GM12878 (cell line): ENCODE data around the gene DNAJC22. TPM values are rescaled to one million over a fixed set of nuclear protein-coding genes. Genes with fewer than 3 reads are reported as not detected.
A peak's percentile ranks its signal among the peaks of the same experiment; 100 is the strongest.

Experiments used
- ATAC-seq: fragments of 200-7000 bp; cut with Tn5 transposase; 3 replicates; pipeline ENCODE4 v1.9.1; 2020; ENCODE audit warnings: mild to moderate bottlenecking, moderate library complexity
- BruUV-seq: library from RNA; stranded (reverse); fragments of 400-500 nt; replicated peaks from 2 replicates; lab custom pipeline; 2021; lab: Mats Ljungman, UMichigan
- CTCF ChIA-PET: fragments of 300-600 bp; sonication (Branson Sonifier 250); formaldehyde crosslinking; extraction: SDS; loops from one replicate; lab custom pipeline; 2021; ENCODE audit warnings: inconsistent platforms; lab: Yijun Ruan, JAX
- POLR2A ChIA-PET: fragments of 350-600 bp; formaldehyde crosslinking; extraction: SDS; loops from one replicate; lab custom pipeline; 2021; ENCODE audit warnings: inconsistent platforms; lab: Charles Lee
- RAD21 ChIA-PET: fragments of 300-600 bp; sonication (Branson Sonifier 250); formaldehyde crosslinking; loops from one replicate; lab custom pipeline; 2023; ENCODE audit warnings: antibody characterized with exemption; ENCODE audit not compliant: unreplicated experiment; lab: Charles Lee
- SMC1A ChIA-PET: fragments of 300-600 bp; sonication (Branson Sonifier 250); formaldehyde crosslinking; loops from one replicate; lab custom pipeline; 2023; ENCODE audit not compliant: unreplicated experiment, uncharacterized antibody; lab: Charles Lee
- DNase-seq: peaks from one replicate; pipeline ENCODE4 v3.0.0-alpha.2; 2011; ENCODE audit warnings: low read depth, low spot score
- FAIRE-seq: peaks from 3 replicates; lab custom pipeline; 2011; peaks lifted over from hg19 to GRCh38; lab: Jason Lieb, UNC
- H2AFZ ChIP-seq: 2 replicates; pipeline ENCODE4 v1.6.0; 2011; ENCODE audit warnings: low read depth, low read length, control low read depth; ENCODE audit not compliant: control insufficient read depth
- H3K27ac ChIP-seq: 2 replicates; pipeline ENCODE4 v1.5.1; 2011; ENCODE audit warnings: control low read depth; ENCODE audit not compliant: control insufficient read depth, insufficient read depth
- H3K27me3 ChIP-seq, 2 experiments: replicated peaks in 1 of 2; 2 replicates each; pipeline versions ENCODE4 v1.6.0 to v1.6.1; 2011; ENCODE audit warnings: low read length in 1 of 2; ENCODE audit not compliant: control insufficient read depth in 2 of 2, insufficient read depth in 2 of 2
- H3K36me3 ChIP-seq, 2 experiments: 2 replicates each; pipeline ENCODE4 v1.5.1; 2011; ENCODE audit warnings: low read length in 1 of 2; ENCODE audit not compliant: control insufficient read depth in 2 of 2, insufficient read depth in 2 of 2
- H3K4me1 ChIP-seq: 2 replicates; pipeline ENCODE4 v1.6.1; 2011; ENCODE audit warnings: mild to moderate bottlenecking, low read length, moderate library complexity, mixed read lengths; ENCODE audit not compliant: control insufficient read depth, insufficient read depth
- H3K4me2 ChIP-seq: 2 replicates; pipeline ENCODE4 v1.6.0; 2011; ENCODE audit warnings: control low read depth; ENCODE audit not compliant: control insufficient read depth, insufficient read depth
- H3K4me3 ChIP-seq: fragments of 200-600 bp; sonication (generic); 2 replicates; pipeline ENCODE4 v1.5.1; 2016
- H3K79me2 ChIP-seq: 2 replicates; pipeline ENCODE4 v1.6.0; 2011; ENCODE audit warnings: low read length; ENCODE audit not compliant: control insufficient read depth, insufficient read depth
- H3K9ac ChIP-seq: 2 replicates; pipeline ENCODE4 v1.8.0; 2011; ENCODE audit warnings: low read length, control low read depth, mixed read lengths; ENCODE audit not compliant: control insufficient read depth, insufficient read depth
- H3K9me3 ChIP-seq: replicated peaks from 3 replicates; pipeline ENCODE4 v1.5.1; 2011; ENCODE audit warnings: mild to moderate bottlenecking, low read length; ENCODE audit not compliant: control insufficient read depth, insufficient read depth
- H4K20me1 ChIP-seq: 2 replicates; pipeline ENCODE4 v1.6.0; 2011; ENCODE audit not compliant: control insufficient read depth, insufficient read depth
- CHD2 ChIP-seq: IDR thresholded peaks from 2 replicates; pipeline ENCODE4 v1.6.1; 2011; ENCODE audit warnings: low read depth, low read length, improper control_type of control experiment, borderline replicate concordance
- CTCF ChIP-seq, 3 experiments: IDR thresholded peaks in 2 of 3; conservative IDR thresholded peaks in 1 of 3; 2 replicates each; pipeline ENCODE4 v1.5.1; 2011; ENCODE audit warnings: low read depth in 3 of 3, low read length in 3 of 3, mild to moderate bottlenecking in 3 of 3, control low read depth in 2 of 3, moderate library complexity in 2 of 3, inconsistent platforms in 1 of 3, mixed read lengths in 1 of 3; ENCODE audit not compliant: control insufficient read depth in 2 of 3, insufficient read depth in 1 of 3; ENCODE audit errors: extremely low read depth in 1 of 3
- EED ChIP-seq: sonication (generic); IDR thresholded peaks from 2 replicates; pipeline ENCODE4 v1.6.1; 2016; ENCODE audit warnings: antibody characterized with exemption, low read depth
- ELK1 ChIP-seq: IDR thresholded peaks from 2 replicates; pipeline ENCODE4 v1.6.1; 2012; ENCODE audit warnings: low read depth, low read length, improper control_type of control experiment
- GATAD2B ChIP-seq: fragments of 450-650 bp; conservative IDR thresholded peaks from 2 replicates; pipeline ENCODE4 v1.6.1; 2017; ENCODE audit warnings: low read depth, mild to moderate bottlenecking, moderate library complexity
- HSF1 ChIP-seq: fragments of 150-350 bp; IDR thresholded peaks from 2 replicates; pipeline ENCODE4 v1.6.1; 2014; ENCODE audit warnings: mild to moderate bottlenecking, low read depth, low read length
- IKZF1 ChIP-seq: fragments of 450-650 bp; conservative IDR thresholded peaks from 2 replicates; pipeline ENCODE4 v1.6.1; 2017; ENCODE audit warnings: antibody characterized with exemption, mild to moderate bottlenecking
- JUNB ChIP-seq: IDR thresholded peaks from 2 replicates; pipeline ENCODE4 v1.6.1; 2016; ENCODE audit warnings: antibody characterized with exemption, mild to moderate bottlenecking
- MAX ChIP-seq: IDR thresholded peaks from 2 replicates; pipeline ENCODE4 v1.6.1; 2012; ENCODE audit warnings: low read depth, low read length, improper control_type of control experiment
- NFYB ChIP-seq: IDR thresholded peaks from 2 replicates; pipeline ENCODE4 v1.6.1; 2011; ENCODE audit warnings: low read depth, mild to moderate bottlenecking, low read length, improper control_type of control experiment, moderate library complexity; ENCODE audit not compliant: insufficient read depth
- NR2F1 ChIP-seq: fragments of 450-650 bp; conservative IDR thresholded peaks from 2 replicates; pipeline ENCODE4 v1.6.1; 2017; ENCODE audit warnings: mild to moderate bottlenecking
- NRF1 ChIP-seq: conservative IDR thresholded peaks from 2 replicates; pipeline ENCODE4 v1.6.1; 2011; ENCODE audit warnings: mild to moderate bottlenecking, low read depth, low read length, improper control_type of control experiment
- POLR2A ChIP-seq: IDR thresholded peaks from 2 replicates; pipeline ENCODE4 v1.6.1; 2011; ENCODE audit warnings: low read depth, mild to moderate bottlenecking, low read length
- SMARCA5 ChIP-seq: fragments of 450-650 bp; IDR thresholded peaks from 2 replicates; pipeline ENCODE4 v1.6.1; 2017; ENCODE audit warnings: mild to moderate bottlenecking
- TCF12 ChIP-seq: IDR thresholded peaks from 2 replicates; pipeline ENCODE4 v1.6.1; 2011; ENCODE audit warnings: low read depth, mild to moderate bottlenecking, low read length
- ZNF217 ChIP-seq: fragments of 450-650 bp; IDR thresholded peaks from 2 replicates; pipeline ENCODE4 v1.6.1; 2017; ENCODE audit warnings: antibody characterized with exemption, mild to moderate bottlenecking
- ZSCAN29 ChIP-seq: fragments of 450-650 bp; IDR thresholded peaks from 2 replicates; pipeline ENCODE4 v1.6.1; 2017; ENCODE audit warnings: mild to moderate bottlenecking, moderate library complexity
- WGBS: methylation state at CpG from one replicate; pipeline ENCODE4 v1.1.6; 2016; ENCODE audit warnings: low lambda C conversion rate; ENCODE audit not compliant: insufficient replicate concordance, insufficient coverage; ENCODE audit errors: missing lambda C conversion rate; 5-methylcytosine and 5-hydroxymethylcytosine counted together
- in situ Hi-C: fragments of 300-500 bp; cut with MboI; formaldehyde crosslinking; loops from 9 replicates; pipeline ENCODE4 v1.14.3; 2018; ENCODE audit warnings: mixed read lengths
- intact Hi-C: fragments of 100-400 bp; cut with micrococcal nuclease; formaldehyde crosslinking; loops from one replicate; pipeline ENCODE4 v1.14.2; 2022; ENCODE audit not compliant: unreplicated experiment
- polyA plus RNA-seq, 11 experiments: library from polyadenylated mRNA; depleted of rRNA in 4 of 11; unstranded in 6 of 11; stranded (reverse) in 5 of 11; fragments of >200 nt; fragmentation: Nextera tagmentation in 4 of 11; fragmentation: Illumina TruSeq in 1 of 11; extraction: Ambion mirVana in 4 of 11; extraction: Trizol in 1 of 11; gene quantifications; 1 replicate in 1 of 11; 2 replicates in 10 of 11; pipeline versions ENCODE4 v1.2.1 to v1.2.3, GENCODE V29; 2011 to 2016; ENCODE audit warnings: inconsistent platforms in 2 of 11, missing spikeins in 2 of 11, low read depth in 1 of 11
- total RNA-seq, 4 experiments: library from RNA; depleted of rRNA in 3 of 4; stranded (reverse); fragments of >200 nt in 3 of 4; fragmentation: Illumina TruSeq in 1 of 4; extraction: Trizol in 1 of 4; gene quantifications; 2 replicates each; pipeline versions ENCODE4 v1.2.1 to v1.2.3, GENCODE V29; 2013 to 2021

DNAJC22 gene
- total and polyA plus RNA-seq, 10 of the 15 experiments (the other 5 are each of a cell fraction or from before 2014, with no cell fraction given) = 0.06 to 0.61 (median 0.13) TPM; not detected in 3

GRCh38 chr12:49366652-49367380, 20.1 kb downstream of the DNAJC22 start:
- H3K4me3 ChIP-seq = peak overlapping the region; percentile 89
- FAIRE-seq = no peak
- CTCF ChIA-PET = interaction anchor here (0.6 to 18.7 kb wide), 20 partner anchors 9 to 383 kb away, joined by 3 to 712 read pairs (median 3); partner anchors contain the start of gene DNAJC22
- TF ChIP-seq POLR2A (peak; percentile 87), ELK1 (no peak), NRF1 (peak; percentile 61), TCF12 (no peak), ZNF217 (no peak), SMARCA5 (peak; percentile 69; the same call in 1 of the 2 replicates), IKZF1 (peak; percentile 75), JUNB (no peak), HSF1 (no peak), CHD2 (no peak), EED (0 out of 2 replicates have a peak, but pooled peaks have one; percentile 4), CTCF (IDR thresholded peaks at IDR 0.05 in 2 of 3, conservative IDR thresholded peaks at IDR 0.05 in 1 of 3; ENCODE audit: control insufficient read depth in 2 of 3, extremely low read depth in 1 of 3, insufficient read depth in 1 of 3, low read depth in 3 of 3, low read length in 3 of 3) (peak in 2 of 3 experiments; percentile 8 to 10; a peak in 1 of 6 replicates), GATAD2B (peak; percentile 73), MAX (peak; percentile 75; the same call in 1 of the 2 replicates), NR2F1 (0 out of 2 replicates have a peak, but pooled peaks have one; percentile 1), ZSCAN29 (no peak), NFYB (peak; percentile 40; the same call in 1 of the 2 replicates)

More at GRCh38 chr12:49366652-49367380, 20.1 kb downstream of the DNAJC22 start:
- under 1% methylated on average over 73 of the region's 97 CpGs for WGBS
- SMC1A ChIA-PET = interaction anchor here (1.0 to 25.7 kb wide), 9 partner anchors 9 to 258 kb away, joined by 3 to 740 read pairs (median 6); no protein-coding TSS in a partner anchor
- Histone ChIP-seq H3K79me2 (peaks cover 59% of the 10 kb centered on the region), H4K20me1 (no peaks in the 10 kb centered on the region), H3K4me2 (peak overlapping the region; percentile 76), H3K27me3 (no peaks in the 10 kb centered on the region), H3K27ac (peak overlapping the region; percentile 97), H3K4me1 (peaks cover 16% of the 10 kb centered on the region), H3K36me3 (0 out of 4 replicates have a peak, but pooled peaks cover 0 to 2% of the 10 kb centered on the region in 2 experiments), H3K9me3 (no peaks in the 10 kb centered on the region), H3K9ac (peak overlapping the region; percentile 97), H2AFZ (peak overlapping the region; percentile 96)
- no TSS peak for BruUV-seq
- RAD21 ChIA-PET = interaction anchor here (0.7 to 5.5 kb wide), 31 partner anchors 9 to 338 kb away, joined by 3 to 33 read pairs (median 4); partner anchors contain the start of genes DNAJC22, TROAP and TUBA1B
- peak; percentile 73 for DNase-seq
- intact Hi-C loops = loop anchor here (2.0 to 5.0 kb wide), 3 partner anchors 62 to 340 kb away; partner anchors contain the start of gene FMNL3
- in situ Hi-C loops = no loop called here
- peak; percentile 84 for ATAC-seq
- POLR2A ChIA-PET = interaction anchor here (0.6 to 3.3 kb wide), 24 partner anchors 8 to 375 kb away, joined by 3 to 30 read pairs (median 4); partner anchors contain the start of genes DNAJC22, PRPF40B, TMBIM6 and TROAP
